Femur (tissue), 1 donor: Measurements from ENCODE around the gene DUS2.
A peak's percentile ranks its signal among the peaks of the same experiment; 100 is the strongest.
"Not testable (repeated sequence)": the region's sequence is repeated elsewhere in the genome, so short reads cannot be mapped to it uniquely, and the experiment has no call there.

ENCODE experiments used
- DNase-seq: peaks from one replicate; pipeline ENCODE4 v3.0.0-alpha.2; 2017

The DUS2 gene

GRCh38 chr16:68022728-68023537 is at the start of gene DUS2, which contains the start of gene DDX28:
DUS2 (plus strand) TSS chr16:68023284; CDS start chr16:68038024, 14,740 bp downstream.
DDX28 (minus strand) TSS chr16:68023232; CDS start chr16:68023202, 30 bp downstream.
- peak; percentile 96 for DNase-seq

DNA sequence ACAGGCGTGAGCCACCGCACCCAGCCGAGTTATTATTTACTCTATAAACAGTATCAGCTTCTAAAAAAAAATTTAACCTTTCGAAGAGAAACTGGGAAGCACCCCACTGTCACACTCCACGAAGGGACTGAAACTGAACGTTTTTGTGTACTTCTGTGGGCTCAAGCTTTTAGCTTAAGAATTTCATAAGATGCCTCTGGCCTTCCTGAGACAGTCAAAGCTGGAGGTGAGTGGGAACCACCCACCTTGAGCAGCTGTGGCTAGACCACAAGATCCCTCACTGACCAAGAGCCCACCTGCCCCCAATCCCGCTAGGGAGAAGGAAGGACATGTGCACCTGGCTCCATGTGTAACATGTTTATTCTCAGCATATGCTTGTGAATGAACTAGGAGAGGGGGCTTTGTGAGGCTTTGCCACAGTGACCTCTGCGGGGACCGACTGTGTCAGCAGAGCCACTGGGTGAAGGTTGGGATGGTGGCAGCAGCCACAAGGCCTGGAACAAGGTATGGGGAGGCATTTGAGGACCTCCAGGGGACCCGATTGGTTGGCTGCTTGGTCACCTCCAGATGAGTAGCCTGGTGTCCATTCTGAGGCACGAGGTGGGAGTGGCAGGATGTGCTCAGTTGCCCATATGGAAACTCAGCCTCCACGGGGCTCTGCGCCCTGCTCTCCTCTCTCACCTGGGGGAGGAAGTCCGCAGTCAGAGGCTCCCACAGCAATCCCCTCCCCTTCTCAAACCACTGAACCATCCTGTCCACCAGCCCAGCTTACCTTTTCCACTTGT is 47.6 kb upstream of the DUS2 start:
- no peak for DNase-seq

DNA sequence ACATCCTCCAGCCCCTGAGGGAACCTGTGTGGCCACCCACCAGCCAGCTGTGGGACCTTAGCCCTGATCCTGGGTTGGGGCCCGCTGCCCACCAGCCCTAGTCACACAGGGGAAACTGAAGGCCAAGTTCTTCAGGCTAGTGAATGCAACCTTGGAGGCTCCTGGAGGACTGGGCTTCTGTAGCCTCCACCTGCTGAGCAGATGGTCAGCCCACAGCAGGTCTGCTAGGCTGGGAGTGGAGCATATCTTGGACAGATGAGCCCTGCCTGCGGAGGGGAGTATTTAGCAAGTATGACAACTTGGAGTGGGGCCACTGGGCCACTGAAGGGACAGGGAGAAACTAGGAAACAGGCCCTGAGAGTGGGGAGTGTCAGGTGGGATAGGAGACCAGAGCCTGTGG is 46.9 kb upstream of the DUS2 start:
- no peak for DNase-seq

GRCh38 chr16:67977005-67977404 is 46.1 kb upstream of the DUS2 start:
- DNase-seq: no peak

GRCh38 chr16:67977469-67978227 is 45.4 kb upstream of the DUS2 start:
- DNase-seq: no peak

DNA sequence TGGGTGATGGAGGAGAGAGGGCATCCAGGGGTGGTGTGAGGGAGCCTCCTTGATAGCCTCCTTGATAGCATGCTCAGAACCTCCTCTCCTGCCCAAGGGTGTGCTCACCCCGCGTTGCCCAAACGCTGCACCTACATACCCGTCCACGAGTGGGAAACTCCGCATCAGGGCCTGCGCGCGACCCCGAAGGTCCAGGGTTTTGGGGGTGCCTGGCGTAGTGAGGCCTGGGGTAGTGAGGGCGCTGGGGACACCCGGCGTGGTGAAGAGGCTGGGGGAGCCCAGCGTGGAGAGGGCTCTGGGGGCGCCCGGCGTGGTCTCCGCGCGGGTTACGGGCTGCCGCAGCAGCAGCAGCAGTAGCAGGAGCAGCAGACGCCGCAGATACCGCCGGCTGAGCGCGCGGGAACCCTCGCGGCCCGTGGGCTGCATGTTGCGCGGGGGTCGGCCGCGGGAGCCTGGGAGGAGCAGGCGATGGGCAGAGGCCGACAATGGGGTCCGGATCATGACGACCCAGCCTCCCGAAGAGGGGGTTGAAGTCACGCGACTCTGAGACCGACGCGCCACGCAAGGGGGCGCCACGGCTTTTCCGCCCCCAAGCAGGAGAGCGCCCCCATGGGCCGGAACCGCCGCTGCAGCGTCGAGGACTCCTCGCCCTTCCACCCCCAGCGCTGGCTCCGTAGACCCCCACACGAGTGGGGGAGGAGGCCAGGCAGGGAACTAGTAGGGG is 43.0 kb upstream of the DUS2 start, which contains the start of gene DPEP3:
DPEP3 (minus strand) TSS at position 545 of the 724 bp plus-strand sequence; CDS start at position 426, 119 bp downstream.
- no peak for DNase-seq

GRCh38 chr16:67982011-67982696 is 40.9 kb upstream of the DUS2 start:
- no peak for DNase-seq

- no peak for DNase-seq
These were observed 36.1 kb upstream of the DUS2 start for GRCh38 chr16:67986949-67987348.

- DNase-seq: peak; percentile 32
These were observed 35.5 kb upstream of the DUS2 start for GRCh38 chr16:67987460-67988160.

DNA sequence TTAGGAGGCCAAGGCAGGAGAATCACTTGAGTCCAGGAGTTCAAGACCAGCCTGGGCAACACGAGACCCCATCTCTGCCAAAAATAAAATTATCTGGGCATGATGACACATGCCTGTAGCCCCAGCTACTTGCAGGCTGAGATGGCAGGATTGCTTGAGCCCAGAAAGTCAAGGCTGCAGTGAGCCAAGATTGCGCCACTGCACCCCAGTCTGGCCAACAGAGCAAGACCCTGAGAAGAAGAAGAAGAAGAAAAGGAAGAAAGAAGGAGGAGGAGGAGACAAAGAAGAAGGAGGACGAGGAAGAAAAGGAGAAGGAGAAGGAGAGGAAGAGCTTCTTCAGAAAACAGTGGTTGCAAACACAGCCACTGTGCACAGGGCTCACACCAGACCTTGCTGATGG is 34.4 kb upstream of the DUS2 start:
- no peak for DNase-seq

GRCh38 chr16:67989322-67990017 is 33.6 kb upstream of the DUS2 start:
- no peak for DNase-seq

GRCh38 chr16:67990018-67990386 is 33.1 kb upstream of the DUS2 start:
- DNase-seq: no peak

DNA sequence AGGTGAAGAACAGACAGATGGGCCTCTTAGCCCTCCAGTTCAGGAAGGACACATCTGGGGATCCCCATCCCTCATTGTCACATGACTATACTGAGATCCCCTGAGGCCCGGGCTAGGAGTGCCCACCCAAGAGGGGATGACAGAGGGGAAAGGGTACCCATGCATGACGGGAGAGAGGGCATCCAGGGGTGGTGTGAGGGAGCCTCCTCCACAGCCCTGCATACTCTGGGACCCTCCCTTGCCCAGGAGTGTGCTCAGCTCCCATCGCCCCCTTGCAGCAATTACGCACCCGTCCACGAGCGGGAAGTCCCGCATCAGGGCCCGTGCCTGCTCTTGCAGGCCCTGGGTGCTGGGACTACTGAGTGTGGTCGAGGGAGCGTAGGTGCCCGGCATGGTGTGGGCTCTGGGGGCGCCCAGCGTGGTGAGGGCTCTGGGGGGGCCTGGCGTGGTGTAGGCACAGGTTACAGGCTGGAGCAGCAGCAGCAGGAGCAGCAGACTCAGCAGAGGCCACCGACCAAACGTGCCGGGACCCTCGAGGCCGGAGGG is 30.4 kb upstream of the DUS2 start:
- DNase-seq: no peak

DNA sequence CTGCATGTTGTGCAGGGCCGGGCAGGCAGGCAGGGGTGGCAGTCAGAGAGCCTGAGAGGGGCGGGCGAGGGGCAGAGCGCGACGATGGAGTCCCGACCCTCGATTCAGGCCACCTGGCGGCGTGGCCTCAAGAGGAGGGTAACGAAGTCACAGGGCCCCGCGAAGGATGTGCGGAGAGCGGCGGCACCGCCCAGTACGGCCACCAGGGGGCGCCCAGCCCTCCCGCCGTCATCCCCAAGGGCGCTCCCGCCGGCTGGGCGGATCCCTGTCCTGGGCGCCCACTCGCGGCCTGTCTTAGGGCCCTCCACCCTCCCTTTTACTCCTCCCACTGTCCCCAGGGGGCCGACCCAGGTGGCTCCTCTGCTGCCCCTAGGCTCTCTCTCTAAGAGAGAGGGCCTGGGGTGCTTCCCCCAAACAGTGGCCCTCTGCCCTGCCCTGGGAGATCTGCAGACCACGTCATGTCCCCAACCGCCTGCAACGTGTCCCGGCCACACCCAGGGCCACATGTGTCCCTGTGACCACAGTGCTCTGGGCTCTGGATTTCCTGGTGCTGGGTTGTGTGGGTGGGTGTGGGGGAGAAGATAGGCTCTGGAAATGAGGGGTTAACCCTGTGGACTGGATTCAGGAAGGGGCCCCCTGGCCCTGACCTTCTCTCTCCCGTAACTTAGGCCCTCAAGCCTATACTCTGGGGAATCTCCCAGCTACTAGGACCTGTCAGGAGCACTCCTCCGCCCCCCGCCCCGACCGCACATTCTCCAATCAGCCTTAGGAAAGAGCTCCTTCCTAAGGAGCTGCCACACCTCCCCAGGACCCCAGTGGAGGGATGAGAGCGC is 29.7 kb upstream of the DUS2 start:
- peak; percentile 82 for DNase-seq

DNA sequence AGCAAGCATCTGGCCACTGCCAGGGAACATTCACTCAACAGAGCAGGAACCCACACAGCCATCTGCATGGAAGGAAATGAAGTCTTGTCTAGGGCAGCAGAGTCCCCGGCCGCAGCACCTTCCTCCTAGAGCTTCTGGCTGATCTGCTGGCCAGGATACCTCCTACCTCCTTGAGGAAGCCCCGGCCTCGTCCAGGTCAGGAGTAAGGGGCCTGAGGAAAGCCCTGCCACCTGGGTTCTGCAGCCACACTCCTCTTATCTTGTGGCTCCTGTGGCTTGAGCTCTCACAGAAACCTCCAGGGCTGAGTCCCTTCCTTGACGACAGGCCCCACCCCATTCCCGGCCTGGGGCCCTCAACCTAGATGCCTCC is 29.1 kb upstream of the DUS2 start:
- DNase-seq: not testable (repeated sequence)

DNA sequence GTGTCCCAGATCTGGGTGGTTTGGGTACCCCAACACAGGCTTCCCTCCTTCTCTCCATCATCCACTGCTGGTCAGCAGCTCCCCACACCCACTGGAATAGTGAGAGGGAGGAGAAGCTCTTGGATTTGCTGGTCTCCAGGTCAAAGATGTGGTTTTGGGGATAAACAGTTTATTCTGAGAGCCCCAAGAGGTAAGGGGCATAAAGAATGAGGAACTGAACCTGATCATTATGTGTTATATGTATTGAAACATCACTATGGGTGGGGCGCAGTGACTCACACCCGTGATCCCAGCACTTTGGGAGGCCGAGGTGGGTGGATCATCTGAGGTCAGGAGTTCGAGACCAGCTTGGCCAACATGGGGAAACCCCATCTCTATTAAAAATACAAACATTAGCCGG is 27.7 kb upstream of the DUS2 start:
- no peak for DNase-seq

- DNase-seq: no peak
These were observed 26.4 kb upstream of the DUS2 start for GRCh38 chr16:67996666-67997065.

DNA sequence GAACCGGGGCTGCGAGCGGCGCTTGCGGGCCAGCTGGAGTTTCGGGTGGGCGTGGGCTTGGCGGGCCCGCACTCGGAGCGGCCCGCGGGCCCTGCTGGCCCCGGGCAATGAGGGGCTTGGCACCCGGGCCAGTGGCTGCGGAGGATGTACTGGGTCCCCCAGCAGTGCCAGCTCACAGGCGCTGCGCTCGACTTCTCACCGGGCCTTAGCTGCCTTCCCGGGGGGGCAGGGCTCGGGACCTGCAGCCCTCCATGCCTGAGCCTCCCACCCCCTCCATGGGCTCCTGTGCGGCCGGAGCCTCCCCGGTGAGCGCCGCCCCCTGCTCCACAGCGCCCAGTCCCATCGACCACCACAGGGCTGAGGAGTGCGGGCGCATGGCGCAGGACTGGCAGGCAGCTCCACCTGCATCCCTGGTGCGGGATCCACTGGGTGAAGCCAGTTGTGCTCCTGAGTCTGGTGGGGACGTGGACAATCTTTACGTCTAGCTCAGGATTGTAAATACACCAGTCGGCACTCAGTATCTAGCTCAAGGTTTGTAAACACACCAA is 24.8 kb upstream of the DUS2 start:
- not testable (repeated sequence) for DNase-seq
